ENCODE measurements around the gene PSME3IP1. TPM values are rescaled to one million over a fixed set of nuclear protein-coding genes. Genes with fewer than 3 reads are reported as not detected.
"Not testable (repeated sequence)": the region's sequence is repeated elsewhere in the genome, so short reads cannot be mapped to it uniquely, and the experiment has no call there.

PSME3IP1 gene
- total and polyA plus RNA-seq, 12 donors: 49.6 to 66.8 (median 61.4) TPM

- H3K27me3 ChIP-seq: no peaks in the 10 kb centered on the region
- intact Hi-C loops (cut with DNase I): no loop called here
- no peak overlapping the region for H3K27ac ChIP-seq
- DNase-seq (no peak), ATAC-seq (no peak)
- 81 to 90% methylated on average over 1 of the region's 1 CpG for WGBS, 2 donors
- H3K9me3 ChIP-seq: no peaks in the 10 kb centered on the region
- H3K4me3 ChIP-seq: no peak overlapping the region
- TF ChIP-seq CTCF (IDR thresholded peaks at IDR 0.05): no peak
- peaks cover 0 to 45% (median 30%) of the 10 kb centered on the region in 9 donors for H3K36me3 ChIP-seq
- peaks cover 0 to 7% (median 0%) of the 10 kb centered on the region in 9 donors for H3K4me1 ChIP-seq
These were observed 17.6 kb upstream of the PSME3IP1 start for GRCh38 chr16:57203451-57203850.

- Histone ChIP-seq H3K27me3 (no peaks in the 10 kb centered on the region), H3K36me3 (peaks cover 0 to 33% (median 25%) of the 10 kb centered on the region in 9 donors), H3K9me3 (no peaks in the 10 kb centered on the region), H3K27ac (no peak overlapping the region), H3K4me3 (no peak overlapping the region), H3K4me1 (peaks cover 0 to 17% (median 2%) of the 10 kb centered on the region in 9 donors)
- WGBS, 2 donors: 82 to 89% methylated on average over 7 of the region's 7 CpGs
- DNase-seq (no peak), ATAC-seq (no peak)
- intact Hi-C loops (cut with DNase I): no loop called here
- TF ChIP-seq CTCF (IDR thresholded peaks at IDR 0.05): no peak
These were observed 16.5 kb upstream of the PSME3IP1 start for GRCh38 chr16:57202095-57202886.

DNA sequence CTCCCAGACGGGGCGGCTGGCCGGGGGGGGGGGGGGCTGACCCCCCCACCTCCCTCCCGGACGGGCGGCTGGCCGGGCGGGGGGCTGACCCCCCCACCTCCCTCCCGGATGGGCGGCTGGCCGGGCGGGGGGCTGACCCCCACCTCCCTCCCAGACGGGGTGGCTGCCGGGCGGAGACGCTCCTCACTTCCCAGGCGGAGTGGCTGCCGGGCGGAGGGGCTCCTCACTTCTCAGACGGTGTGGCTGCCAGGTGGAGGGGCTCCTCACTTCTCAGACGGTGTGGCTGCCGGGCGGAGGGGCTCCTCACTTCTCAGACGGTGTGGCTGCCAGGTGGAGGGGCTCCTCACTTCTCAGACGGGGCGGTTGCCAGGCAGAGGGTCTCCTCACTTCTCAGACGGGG, 15.1 kb upstream of the PSME3IP1 start:
- H3K27ac ChIP-seq; H3K27me3 ChIP-seq; DNase-seq; ATAC-seq; intact Hi-C loops (cut with DNase I); H3K4me3 ChIP-seq; H3K9me3 ChIP-seq: not testable (repeated sequence)
- H3K4me1 ChIP-seq: peaks cover 0 to 30% (median 10%) of the 10 kb centered on the region in 9 donors
- WGBS, 2 donors: 89 to 90% methylated on average over 20 to 24 of the region's 27 CpGs
- peaks cover 0 to 19% (median 14%) of the 10 kb centered on the region in 9 donors for H3K36me3 ChIP-seq

GRCh38 chr16:57200321-57200720, 14.5 kb upstream of the PSME3IP1 start:
- Histone ChIP-seq H3K4me1 (peaks cover 0 to 30% (median 12%) of the 10 kb centered on the region in 9 donors), H3K36me3 (peaks cover 0 to 13% (median 10%) of the 10 kb centered on the region in 9 donors)
- H3K27ac ChIP-seq; H3K4me3 ChIP-seq; intact Hi-C loops (cut with DNase I); DNase-seq; H3K27me3 ChIP-seq; ATAC-seq; H3K9me3 ChIP-seq: not testable (repeated sequence)
- WGBS, 2 donors: 96% methylated on average over 11 to 14 of the region's 24 CpGs

DNA sequence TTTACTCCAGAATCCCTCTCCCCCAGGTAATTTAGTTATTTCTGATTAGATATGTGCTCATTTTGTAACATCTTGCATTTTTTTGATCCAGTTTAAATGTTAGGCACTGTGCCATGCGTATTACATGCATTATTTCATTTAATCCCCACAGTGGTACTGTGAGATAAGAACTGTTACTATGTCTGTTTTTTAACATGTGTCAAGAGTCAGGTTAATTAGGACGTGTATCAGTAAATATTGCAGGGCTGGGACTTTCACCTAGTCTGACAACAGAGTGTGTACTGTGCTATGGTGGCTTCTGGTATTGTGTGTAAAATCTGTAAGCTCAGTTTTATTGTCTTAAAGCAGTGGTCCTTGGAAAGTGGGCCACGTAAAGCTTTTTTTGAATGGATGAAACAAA, 10.9 kb upstream of the PSME3IP1 start:
- no peaks in the 10 kb centered on the region for H3K9me3 ChIP-seq
- DNase-seq: no peak
- H3K4me3 ChIP-seq: no peak overlapping the region
- intact Hi-C loops (cut with DNase I): loop anchor here in 1 of 10 donors (5.0 kb wide), 1 partner anchor 41 kb away; no protein-coding TSS in a partner anchor
- H3K36me3 ChIP-seq: no peaks in the 10 kb centered on the region
- WGBS, 2 donors: 72 to 73% methylated on average over 3 of the region's 3 CpGs
- TF ChIP-seq CTCF (IDR thresholded peaks at IDR 0.05): no peak
- no peak for ATAC-seq
- H3K4me1 ChIP-seq: peaks cover 0 to 56% (median 35%) of the 10 kb centered on the region in 9 donors
- no peaks in the 10 kb centered on the region for H3K27me3 ChIP-seq
- no peak overlapping the region for H3K27ac ChIP-seq
